ENCODE results near the gene FAM3A. TPM values are rescaled to one million over a fixed set of nuclear protein-coding genes. Genes with fewer than 3 reads are reported as not detected.
A peak's percentile ranks its signal among the peaks of the same experiment; 100 is the strongest.

The FAM3A gene
- total and polyA plus RNA-seq, 9 of the 15 experiments (the other 6 are each of a cell fraction or from before 2014, with no cell fraction given) = 0.75 to 70.6 (median 27.0) TPM

- Histone ChIP-seq H3K9me3 (replicated peaks; ENCODE audit: control insufficient read depth, insufficient read depth, low read depth, low read length) (no peaks in the 10 kb centered on the region), H3K9ac (ENCODE audit: insufficient read depth in 1 of 2, low read depth in 2 of 2, low read length in 2 of 2) (peak overlapping the region; percentile 66 to 92), H3K79me2 (ENCODE audit: control insufficient read depth, insufficient read depth, low read length) (peaks cover 30% of the 10 kb centered on the region), H3K27ac (ENCODE audit: extremely low read depth, low read depth, low read length) (peak overlapping the region; percentile 74; the same call in 2 of the 3 replicates), H3K9me1 (ENCODE audit: control insufficient read depth, insufficient read depth, low read length) (no peaks in the 10 kb centered on the region), H3K4me2 (ENCODE audit: insufficient read depth, low read length) (peak overlapping the region; percentile 81), H2AFZ (ENCODE audit: low read depth, low read length) (no peak overlapping the region), H4K20me1 (replicated peaks; ENCODE audit: control insufficient read depth, insufficient read depth, low read length) (peaks cover 3% of the 10 kb centered on the region; the same call in 1 of the 2 replicates), H3K4me3 (peak overlapping the region; percentile 59), H3K27me3 (ENCODE audit: control insufficient read depth in 2 of 2, insufficient read depth in 2 of 2, low read length in 2 of 2) (no peaks in the 10 kb centered on the region), H3K4me1 (replicated peaks in 1 of 2; ENCODE audit: control insufficient read depth in 2 of 2, insufficient read depth in 2 of 2, low read length in 2 of 2) (peaks cover 7 to 50% of the 10 kb centered on the region in 2 experiments; a peak in 3 of 5 replicates), H3K36me3 (ENCODE audit: control insufficient read depth, insufficient read depth, low read length) (peaks cover 35% of the 10 kb centered on the region; the same call in 2 of the 3 replicates)
- in situ Hi-C loops (cut with MboI) = no loop called here
- peak; percentile 62 for ATAC-seq
- FAIRE-seq = no peak
- ChIA-PET CTCF (ENCODE audit: low intra/inter-chr PET ratio) (no interaction called here), POLR2A (interaction anchor here (0.5 to 2.9 kb wide), 13 partner anchors 14 to 1529 kb away, joined by 3 to 11 read pairs (median 5); partner anchors contain the start of genes ATP6AP1, LAGE3 and UBL4A)
- BruUV-seq (replicated peaks) = no TSS peak
- TF ChIP-seq MAZ (CRISPR knock-in tag; conservative IDR thresholded peaks at IDR 0.05 in 1 of 2, IDR thresholded peaks at IDR 0.05 in 1 of 2) (0 out of 4 replicates have a peak, but pooled peaks of 1 of the 2 experiments have one; percentile 3), RFX7 (CRISPR knock-in tag; IDR thresholded peaks at IDR 0.05) (no peak)
- DNase-seq (ENCODE audit: extremely low read depth in 1 of 4, low spot score in 3 of 4) = no peak
- 8% methylated on average over 4 of the region's 15 CpGs for WGBS (ENCODE audit: insufficient coverage, low coverage, missing lambda C conversion rate)
- intact Hi-C loops (cut with micrococcal nuclease) = no loop called here
Measured at GRCh38 chrX:154458954-154459778, 56.9 kb downstream of the FAM3A start.
